Measurements from ENCODE around the gene KCNMA1. TPM values are rescaled to one million over a fixed set of nuclear protein-coding genes. Genes with fewer than 3 reads are reported as not detected.

KCNMA1 gene
- polyA plus RNA-seq, 1 donor, result 19.6 TPM

GRCh38 chr10:77548157-77548556, 89.5 kb downstream of the KCNMA1 start:
- Histone ChIP-seq H3K4me1 (ENCODE audit: control insufficient read depth, insufficient read depth, low read length) (no peaks in the 10 kb centered on the region), H3K9me3 (ENCODE audit: control insufficient read depth, low read depth, low read length) (peaks cover 4% of the 10 kb centered on the region), H3K27me3 (ENCODE audit: control insufficient read depth, insufficient read depth, low read length) (no peaks in the 10 kb centered on the region), H3K4me3 (ENCODE audit: low read length) (no peak overlapping the region), H3K27ac (ENCODE audit: low read length) (no peak overlapping the region), H3K36me3 (ENCODE audit: control insufficient read depth, insufficient read depth, low read length) (no peaks in the 10 kb centered on the region)
- WGBS (ENCODE audit: insufficient coverage, low lambda C conversion rate), result no CpG with 5 or more reads among the region's 3 CpGs
- peak in 1 of 2 donors; percentile 26 for DNase-seq

GRCh38 chr10:77547307-77548050, 90.1 kb downstream of the KCNMA1 start:
- H3K9me3 ChIP-seq (ENCODE audit: control insufficient read depth, low read depth, low read length), result peaks cover 4% of the 10 kb centered on the region
- H3K27ac ChIP-seq (ENCODE audit: low read length), result no peak overlapping the region
- no peaks in the 10 kb centered on the region for H3K36me3 ChIP-seq (ENCODE audit: control insufficient read depth, insufficient read depth, low read length)
- no CpG with 5 or more reads among the region's 5 CpGs for WGBS (ENCODE audit: insufficient coverage, low lambda C conversion rate)
- H3K27me3 ChIP-seq (ENCODE audit: control insufficient read depth, insufficient read depth, low read length), result no peaks in the 10 kb centered on the region
- H3K4me1 ChIP-seq (ENCODE audit: control insufficient read depth, insufficient read depth, low read length), result no peaks in the 10 kb centered on the region
- no peak for DNase-seq
- no peak overlapping the region for H3K4me3 ChIP-seq (ENCODE audit: low read length)

- Histone ChIP-seq H3K4me1 (ENCODE audit: control insufficient read depth, insufficient read depth, low read length) (no peaks in the 10 kb centered on the region), H3K27ac (ENCODE audit: low read length) (no peak overlapping the region), H3K4me3 (ENCODE audit: low read length) (no peak overlapping the region), H3K27me3 (ENCODE audit: control insufficient read depth, insufficient read depth, low read length) (no peaks in the 10 kb centered on the region), H3K36me3 (ENCODE audit: control insufficient read depth, insufficient read depth, low read length) (no peaks in the 10 kb centered on the region), H3K9me3 (ENCODE audit: control insufficient read depth, low read depth, low read length) (peaks cover 4% of the 10 kb centered on the region)
- no peak for DNase-seq
- WGBS (ENCODE audit: insufficient coverage, low lambda C conversion rate), result no CpG with 5 or more reads among the region's 1 CpG
Measured at GRCh38 chr10:77546042-77546441, 91.6 kb downstream of the KCNMA1 start.

GRCh38 chr10:77545585-77545984, 92.0 kb downstream of the KCNMA1 start:
- H3K27ac ChIP-seq (ENCODE audit: low read length), result no peak overlapping the region

GRCh38 chr10:77544617-77545016, 93.0 kb downstream of the KCNMA1 start:
- no CpG with 5 or more reads among the region's 1 CpG for WGBS (ENCODE audit: insufficient coverage, low lambda C conversion rate)

More at GRCh38 chr10:77545585-77545984, 92.0 kb downstream of the KCNMA1 start:
- Histone ChIP-seq H3K27me3 (ENCODE audit: control insufficient read depth, insufficient read depth, low read length) (no peaks in the 10 kb centered on the region), H3K4me3 (ENCODE audit: low read length) (no peak overlapping the region), H3K36me3 (ENCODE audit: control insufficient read depth, insufficient read depth, low read length) (no peaks in the 10 kb centered on the region), H3K4me1 (ENCODE audit: control insufficient read depth, insufficient read depth, low read length) (no peaks in the 10 kb centered on the region), H3K9me3 (ENCODE audit: control insufficient read depth, low read depth, low read length) (peaks cover 4% of the 10 kb centered on the region)
- no peak for DNase-seq
- no CpG with 5 or more reads among the region's 7 CpGs for WGBS (ENCODE audit: insufficient coverage, low lambda C conversion rate)

GRCh38 chr10:77542710-77543259, 94.8 kb downstream of the KCNMA1 start:
- WGBS (ENCODE audit: insufficient coverage, low lambda C conversion rate), result no CpG with 5 or more reads among the region's 2 CpGs
- Histone ChIP-seq H3K27ac (ENCODE audit: low read length) (no peak overlapping the region), H3K27me3 (ENCODE audit: control insufficient read depth, insufficient read depth, low read length) (no peaks in the 10 kb centered on the region), H3K4me3 (ENCODE audit: low read length) (no peak overlapping the region), H3K4me1 (ENCODE audit: control insufficient read depth, insufficient read depth, low read length) (no peaks in the 10 kb centered on the region), H3K9me3 (ENCODE audit: control insufficient read depth, low read depth, low read length) (peaks cover 4% of the 10 kb centered on the region), H3K36me3 (ENCODE audit: control insufficient read depth, insufficient read depth, low read length) (no peaks in the 10 kb centered on the region)
- DNase-seq, result no peak

More at GRCh38 chr10:77544617-77545016, 93.0 kb downstream of the KCNMA1 start:
- H3K27me3 ChIP-seq (ENCODE audit: control insufficient read depth, insufficient read depth, low read length), result no peaks in the 10 kb centered on the region
- no peaks in the 10 kb centered on the region for H3K4me1 ChIP-seq (ENCODE audit: control insufficient read depth, insufficient read depth, low read length)
- no peak for DNase-seq
- no peaks in the 10 kb centered on the region for H3K36me3 ChIP-seq (ENCODE audit: control insufficient read depth, insufficient read depth, low read length)
- no peak overlapping the region for H3K4me3 ChIP-seq (ENCODE audit: low read length)
- peaks cover 4% of the 10 kb centered on the region for H3K9me3 ChIP-seq (ENCODE audit: control insufficient read depth, low read depth, low read length)
- H3K27ac ChIP-seq (ENCODE audit: low read length), result no peak overlapping the region

- Histone ChIP-seq H3K9me3 (ENCODE audit: control insufficient read depth, low read depth, low read length) (peaks cover 4% of the 10 kb centered on the region), H3K36me3 (ENCODE audit: control insufficient read depth, insufficient read depth, low read length) (no peaks in the 10 kb centered on the region), H3K4me1 (ENCODE audit: control insufficient read depth, insufficient read depth, low read length) (no peaks in the 10 kb centered on the region), H3K27me3 (ENCODE audit: control insufficient read depth, insufficient read depth, low read length) (no peaks in the 10 kb centered on the region), H3K27ac (ENCODE audit: low read length) (no peak overlapping the region), H3K4me3 (ENCODE audit: low read length) (no peak overlapping the region)
- no peak for DNase-seq
Measured at GRCh38 chr10:77541944-77542343, 95.7 kb downstream of the KCNMA1 start.

- H3K36me3 ChIP-seq (ENCODE audit: control insufficient read depth, insufficient read depth, low read length), result no peaks in the 10 kb centered on the region
- H3K27me3 ChIP-seq (ENCODE audit: control insufficient read depth, insufficient read depth, low read length), result no peaks in the 10 kb centered on the region
- H3K9me3 ChIP-seq (ENCODE audit: control insufficient read depth, low read depth, low read length), result peaks cover 4% of the 10 kb centered on the region
- H3K27ac ChIP-seq (ENCODE audit: low read length), result no peak overlapping the region
- WGBS (ENCODE audit: insufficient coverage, low lambda C conversion rate), result 100% methylated on average over 1 of the region's 1 CpG
- no peak for DNase-seq
- no peak overlapping the region for H3K4me3 ChIP-seq (ENCODE audit: low read length)
- H3K4me1 ChIP-seq (ENCODE audit: control insufficient read depth, insufficient read depth, low read length), result no peaks in the 10 kb centered on the region
Measured at GRCh38 chr10:77541247-77541646, 96.4 kb downstream of the KCNMA1 start.

- no peaks in the 10 kb centered on the region for H3K4me1 ChIP-seq (ENCODE audit: control insufficient read depth, insufficient read depth, low read length)
- DNase-seq, result no peak
- H3K27me3 ChIP-seq (ENCODE audit: control insufficient read depth, insufficient read depth, low read length), result no peaks in the 10 kb centered on the region
- H3K4me3 ChIP-seq (ENCODE audit: low read length), result no peak overlapping the region
- H3K9me3 ChIP-seq (ENCODE audit: control insufficient read depth, low read depth, low read length), result peaks cover 4% of the 10 kb centered on the region
- no peak overlapping the region for H3K27ac ChIP-seq (ENCODE audit: low read length)
- no CpG with 5 or more reads among the region's 7 CpGs for WGBS (ENCODE audit: insufficient coverage, low lambda C conversion rate)
- no peaks in the 10 kb centered on the region for H3K36me3 ChIP-seq (ENCODE audit: control insufficient read depth, insufficient read depth, low read length)
Measured at GRCh38 chr10:77539147-77539935, 98.3 kb downstream of the KCNMA1 start.

- no peaks in the 10 kb centered on the region for H3K36me3 ChIP-seq (ENCODE audit: control insufficient read depth, insufficient read depth, low read length)
- H3K9me3 ChIP-seq (ENCODE audit: control insufficient read depth, low read depth, low read length), result no peaks in the 10 kb centered on the region
- H3K4me3 ChIP-seq (ENCODE audit: low read length), result no peak overlapping the region
- WGBS (ENCODE audit: insufficient coverage, low lambda C conversion rate), result 89% methylated on average over 4 of the region's 13 CpGs
- no peaks in the 10 kb centered on the region for H3K27me3 ChIP-seq (ENCODE audit: control insufficient read depth, insufficient read depth, low read length)
- H3K27ac ChIP-seq (ENCODE audit: low read length), result no peak overlapping the region
- DNase-seq, result peak; percentile 28 to 31
- H3K4me1 ChIP-seq (ENCODE audit: control insufficient read depth, insufficient read depth, low read length), result peaks cover 13% of the 10 kb centered on the region
Measured at GRCh38 chr10:77537720-77538373, 99.8 kb downstream of the KCNMA1 start.
